T-helper 9 cell (primary cell): ENCODE measurements around the gene MUC5AC.
A peak's percentile ranks its signal among the peaks of the same experiment; 100 is the strongest.

Experiments used
- DNase-seq: peaks from one replicate; pipeline ENCODE4 v3.0.0-alpha.2; 2020

MUC5AC gene

GRCh38 chr11:1197886-1198560 lies 40.3 kb downstream of the MUC5AC start:
- no peak for DNase-seq

- no peak for DNase-seq
Observed at GRCh38 chr11:1198561-1199240, 40.9 kb downstream of the MUC5AC start.

- no peak for DNase-seq
Observed at GRCh38 chr11:1199241-1199750, 41.5 kb downstream of the MUC5AC start.

- no peak for DNase-seq
Observed at GRCh38 chr11:1199751-1200610, 42.2 kb downstream of the MUC5AC start.

GRCh38 chr11:1200611-1201191 lies 42.9 kb downstream of the MUC5AC start:
- DNase-seq: no peak

- no peak for DNase-seq
Observed at GRCh38 chr11:1201395-1202153, 43.8 kb downstream of the MUC5AC start.

GRCh38 chr11:1202154-1202775 lies 44.5 kb downstream of the MUC5AC start:
- no peak for DNase-seq

- DNase-seq: peak; percentile 59
Observed at GRCh38 chr11:1202776-1203504, 45.2 kb downstream of the MUC5AC start.

- DNase-seq: no peak
Observed at GRCh38 chr11:1203505-1204271, 45.9 kb downstream of the MUC5AC start.

- DNase-seq: no peak
Observed at GRCh38 chr11:1204381-1205101, 46.8 kb downstream of the MUC5AC start.

GRCh38 chr11:1205121-1205986 lies 47.6 kb downstream of the MUC5AC start:
- no peak for DNase-seq

- DNase-seq: no peak
Observed at GRCh38 chr11:1205987-1206331, 48.2 kb downstream of the MUC5AC start.

GRCh38 chr11:1206391-1207271 lies 48.9 kb downstream of the MUC5AC start:
- DNase-seq: no peak

GRCh38 chr11:1207401-1208143 lies 49.8 kb downstream of the MUC5AC start:
- no peak for DNase-seq

GRCh38 chr11:1208144-1208393 lies 50.3 kb downstream of the MUC5AC start:
- no peak for DNase-seq

GRCh38 chr11:1208394-1209261 lies 50.9 kb downstream of the MUC5AC start:
- no peak for DNase-seq
